Activated CD8-positive, alpha-beta memory T cell treated with anti-CD3 and anti-CD28 coated beads for 4 hours (primary cell): Measurements from ENCODE around the gene SNX2.
"Not testable (repeated sequence)": the region's sequence is repeated elsewhere in the genome, so short reads cannot be mapped to it uniquely, and the experiment has no call there.

Source experiments
- DNase-seq, 2 donors: peaks; one replicate each; pipeline ENCODE4 v3.0.0-alpha.2; 2020; ENCODE audit warnings: low read depth in 2 of 2

The SNX2 gene, protein sequence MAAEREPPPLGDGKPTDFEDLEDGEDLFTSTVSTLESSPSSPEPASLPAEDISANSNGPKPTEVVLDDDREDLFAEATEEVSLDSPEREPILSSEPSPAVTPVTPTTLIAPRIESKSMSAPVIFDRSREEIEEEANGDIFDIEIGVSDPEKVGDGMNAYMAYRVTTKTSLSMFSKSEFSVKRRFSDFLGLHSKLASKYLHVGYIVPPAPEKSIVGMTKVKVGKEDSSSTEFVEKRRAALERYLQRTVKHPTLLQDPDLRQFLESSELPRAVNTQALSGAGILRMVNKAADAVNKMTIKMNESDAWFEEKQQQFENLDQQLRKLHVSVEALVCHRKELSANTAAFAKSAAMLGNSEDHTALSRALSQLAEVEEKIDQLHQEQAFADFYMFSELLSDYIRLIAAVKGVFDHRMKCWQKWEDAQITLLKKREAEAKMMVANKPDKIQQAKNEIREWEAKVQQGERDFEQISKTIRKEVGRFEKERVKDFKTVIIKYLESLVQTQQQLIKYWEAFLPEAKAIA

DNA sequence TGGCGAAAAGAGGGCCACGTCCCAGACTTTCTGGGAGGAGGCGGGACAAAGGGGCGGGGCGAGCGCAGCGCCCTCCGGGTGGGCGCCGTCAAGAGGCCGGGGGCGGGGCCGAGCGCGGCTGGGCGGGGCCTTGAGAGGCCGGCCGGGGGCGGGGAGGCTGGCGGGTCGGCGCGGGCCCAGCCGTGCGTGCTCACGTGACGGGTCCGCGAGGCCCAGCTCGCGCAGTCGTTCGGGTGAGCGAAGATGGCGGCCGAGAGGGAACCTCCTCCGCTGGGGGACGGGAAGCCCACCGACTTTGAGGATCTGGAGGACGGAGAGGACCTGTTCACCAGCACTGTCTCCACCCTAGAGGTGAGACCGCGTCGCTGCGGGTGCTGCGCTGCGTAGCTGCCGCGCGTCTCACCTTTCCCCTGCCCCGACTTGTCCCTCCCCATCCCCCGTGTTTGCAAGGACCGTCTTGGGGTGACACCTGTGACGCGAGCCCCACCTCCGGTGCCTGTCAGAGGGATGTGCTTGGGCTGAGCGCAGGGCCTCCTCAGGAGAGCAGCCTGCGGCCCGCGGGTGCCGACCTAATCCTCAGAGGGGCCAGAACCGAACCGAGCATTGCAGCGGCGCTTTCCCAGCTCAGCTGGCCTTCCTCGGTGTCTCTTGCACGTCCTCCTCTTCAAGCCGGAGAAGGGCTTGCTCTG is at the start of gene SNX2:
SNX2 (plus strand) TSS at position 220 of the 689 bp plus-strand sequence; CDS start at position 244, 24 bp downstream.
- DNase-seq = peak; percentile 77 to 79

DNA sequence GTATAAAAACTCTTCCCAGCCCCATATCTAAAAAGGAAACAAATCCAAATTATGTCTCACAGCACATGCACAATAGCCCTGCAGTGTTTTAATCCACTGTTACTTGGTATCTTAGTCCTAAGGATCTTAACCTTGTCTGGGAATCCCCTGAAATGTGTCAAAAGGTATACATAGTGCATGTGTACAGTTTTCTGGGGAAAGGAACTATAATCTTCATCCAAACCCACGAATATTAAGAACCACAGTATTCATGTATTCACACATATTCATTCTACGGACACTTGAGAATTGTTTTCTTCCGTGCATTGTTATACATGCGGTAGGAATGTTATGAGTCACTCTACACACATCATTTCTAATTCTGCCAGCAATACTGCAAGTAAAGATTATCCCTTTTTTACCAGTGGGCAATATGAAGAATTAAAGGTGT is 47.8 kb upstream of the SNX2 start:
- no peak for DNase-seq

GRCh38 chr5:122730037-122730436 is 44.8 kb upstream of the SNX2 start:
- DNase-seq = no peak

DNA sequence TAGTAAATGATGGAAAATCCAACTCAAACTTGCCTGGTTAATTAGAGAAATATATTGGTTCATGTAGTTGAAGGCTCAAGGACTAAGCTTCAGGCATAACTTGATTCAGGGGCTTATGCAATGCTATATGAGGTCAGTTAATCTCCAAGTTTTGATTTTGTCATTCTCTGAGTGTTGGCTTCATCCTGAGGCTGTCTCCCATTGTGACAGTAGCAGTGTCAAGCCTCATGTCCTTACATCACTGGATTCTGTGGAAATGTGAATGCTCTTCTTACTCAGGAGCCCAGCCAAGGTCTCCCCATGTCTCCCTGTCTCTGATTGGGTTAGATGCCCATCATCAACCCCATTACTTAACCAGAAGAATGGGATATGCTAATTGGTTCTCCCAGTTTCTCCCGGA is 44.4 kb upstream of the SNX2 start:
- no peak for DNase-seq

- DNase-seq = no peak
Observed at GRCh38 chr5:122736086-122736845, 38.6 kb upstream of the SNX2 start.

DNA sequence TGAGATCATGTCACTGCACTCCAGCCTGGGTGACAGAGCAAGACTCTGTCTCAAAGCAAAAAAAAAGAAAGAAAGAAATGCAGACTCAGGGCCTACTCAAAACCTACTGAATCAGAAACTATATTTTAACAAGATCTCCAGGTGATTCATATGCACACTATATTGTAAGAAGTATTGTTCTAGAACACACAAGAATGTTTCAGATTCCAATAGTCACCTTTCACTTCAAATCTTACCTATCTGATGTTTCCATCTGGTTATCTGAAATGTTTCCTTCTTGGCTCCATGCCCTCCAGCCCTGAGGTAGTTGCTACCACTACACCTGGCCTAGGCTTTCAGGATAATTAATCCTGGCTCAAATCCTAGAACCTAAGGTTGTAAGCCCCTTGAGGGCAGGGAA is 36.8 kb upstream of the SNX2 start:
- DNase-seq = no peak

DNA sequence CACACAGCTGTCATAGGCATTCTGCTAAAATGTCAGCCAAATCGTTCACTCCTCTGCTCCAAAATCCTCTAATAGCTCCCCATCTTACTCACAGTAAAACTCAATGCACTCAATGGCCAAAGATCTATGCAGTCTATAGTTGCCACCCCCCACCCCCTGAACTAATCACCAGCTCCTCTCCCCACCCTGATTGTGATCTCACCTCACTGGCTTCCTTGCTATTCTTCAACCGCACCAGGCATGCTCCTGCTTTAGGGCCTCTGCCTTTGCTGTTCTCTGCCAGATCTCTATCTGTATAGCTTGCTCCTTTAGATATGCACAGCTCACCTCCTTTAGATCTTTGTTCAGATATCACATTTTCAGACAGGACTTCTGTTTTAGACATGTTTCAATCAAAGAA is 33.2 kb upstream of the SNX2 start:
- no peak for DNase-seq

DNA sequence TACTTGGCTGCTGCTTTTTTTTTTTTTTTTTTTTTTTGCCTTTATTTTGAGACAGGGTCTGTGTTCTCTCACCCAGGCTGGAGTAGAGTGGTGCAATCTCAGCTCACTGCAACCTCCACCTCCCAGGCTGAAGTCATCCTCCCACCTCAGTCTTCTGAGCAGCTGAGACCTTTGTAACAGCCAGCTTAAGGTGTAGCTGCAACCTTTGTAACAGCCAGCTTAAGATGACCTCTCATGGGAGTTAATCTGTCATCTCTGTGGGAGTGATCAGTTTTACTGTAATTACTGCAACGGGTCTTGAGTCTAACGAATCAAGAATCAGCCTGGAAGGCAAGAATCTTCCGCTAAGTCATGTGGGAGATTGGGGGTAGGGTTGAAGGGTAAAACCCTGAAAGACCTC is 31.6 kb upstream of the SNX2 start:
- no peak for DNase-seq

GRCh38 chr5:122745597-122745996 is 29.3 kb upstream of the SNX2 start:
- DNase-seq = no peak

GRCh38 chr5:122749886-122750285 is 25.0 kb upstream of the SNX2 start:
- no peak for DNase-seq

DNA sequence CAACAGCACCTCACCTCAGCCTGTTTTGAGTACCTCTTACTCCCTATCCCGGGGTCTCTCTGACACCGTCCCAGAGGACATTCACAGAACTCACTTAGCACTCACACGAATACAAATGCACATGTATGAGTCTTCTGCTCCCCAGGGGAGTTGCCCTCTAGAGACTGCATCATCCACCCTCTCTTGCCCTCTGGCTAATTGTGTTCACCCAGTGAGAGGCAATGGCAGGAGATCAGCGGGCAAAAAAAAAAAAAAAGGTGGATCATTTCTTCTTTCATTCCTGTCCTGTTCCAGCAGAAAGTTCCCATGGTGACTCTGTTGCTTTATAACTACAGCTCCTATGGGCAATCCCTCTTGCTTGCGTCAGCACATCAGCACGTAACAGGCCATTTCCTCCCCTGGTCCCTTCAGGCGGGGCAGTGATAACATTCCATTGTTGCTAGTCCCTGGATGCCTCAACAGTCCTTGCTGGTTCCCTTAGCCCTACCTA is 23.5 kb upstream of the SNX2 start:
- DNase-seq = no peak

- DNase-seq = no peak
Observed at GRCh38 chr5:122753500-122753899, 21.4 kb upstream of the SNX2 start.

DNA sequence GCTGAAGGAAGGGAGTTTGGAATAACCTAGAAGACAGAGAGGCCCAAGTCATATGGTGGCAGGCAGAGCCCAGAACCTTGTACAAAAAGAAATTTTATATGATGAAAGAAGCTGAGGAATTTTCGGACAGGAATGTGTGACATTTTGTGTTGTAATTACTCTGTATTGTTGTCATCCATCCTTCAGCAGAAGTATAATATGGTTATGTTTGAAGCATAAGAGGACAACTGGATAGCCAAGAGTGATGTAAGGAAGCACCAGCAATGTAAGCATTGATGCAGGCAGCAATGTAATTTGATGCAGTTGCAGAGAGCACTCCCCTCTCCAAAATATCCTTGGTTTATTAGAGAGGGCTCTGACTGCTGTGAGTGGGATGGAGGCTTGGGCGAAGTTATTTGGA is 19.1 kb upstream of the SNX2 start:
- DNase-seq = no peak

GRCh38 chr5:122756264-122756911 is 18.5 kb upstream of the SNX2 start:
- DNase-seq = no peak

GRCh38 chr5:122757285-122757684 is 17.6 kb upstream of the SNX2 start:
- DNase-seq = no peak

DNA sequence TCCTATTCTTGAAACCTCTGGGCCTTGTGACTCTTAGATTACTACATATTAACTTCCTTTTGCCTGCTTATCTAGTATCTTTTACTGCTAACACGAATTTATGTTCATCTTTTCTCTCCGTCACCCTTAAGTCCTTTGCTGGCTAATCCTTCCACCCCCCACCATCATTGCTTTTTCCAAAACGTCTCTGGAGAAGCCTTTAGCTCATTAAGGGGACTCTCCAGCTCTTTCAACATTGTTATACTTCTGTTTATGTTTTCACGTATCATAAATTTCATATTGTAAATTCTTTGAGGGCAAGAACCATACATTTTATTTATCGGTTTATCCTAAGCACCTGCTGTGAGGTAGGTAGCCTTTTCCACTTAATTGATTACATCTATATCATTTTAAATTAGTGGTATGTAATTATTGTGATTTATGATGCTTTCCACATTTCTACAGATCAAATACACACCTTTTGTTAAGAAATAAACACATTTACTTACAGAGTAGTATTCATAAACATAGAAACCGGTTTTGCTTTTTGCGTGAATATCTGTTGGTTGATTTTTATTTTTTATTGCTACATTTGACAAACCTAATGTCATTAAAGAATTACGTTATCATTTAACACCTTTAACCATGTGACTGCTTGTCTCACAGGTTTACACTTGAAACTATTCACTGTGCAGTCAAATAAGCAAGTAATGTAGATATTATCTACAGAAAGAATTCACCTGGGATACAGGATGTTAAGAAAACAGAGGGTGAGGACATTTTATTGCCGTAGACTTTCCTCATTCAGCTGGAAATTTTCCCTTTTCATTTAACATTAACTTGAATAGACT is 15.4 kb upstream of the SNX2 start:
- no peak for DNase-seq

DNA sequence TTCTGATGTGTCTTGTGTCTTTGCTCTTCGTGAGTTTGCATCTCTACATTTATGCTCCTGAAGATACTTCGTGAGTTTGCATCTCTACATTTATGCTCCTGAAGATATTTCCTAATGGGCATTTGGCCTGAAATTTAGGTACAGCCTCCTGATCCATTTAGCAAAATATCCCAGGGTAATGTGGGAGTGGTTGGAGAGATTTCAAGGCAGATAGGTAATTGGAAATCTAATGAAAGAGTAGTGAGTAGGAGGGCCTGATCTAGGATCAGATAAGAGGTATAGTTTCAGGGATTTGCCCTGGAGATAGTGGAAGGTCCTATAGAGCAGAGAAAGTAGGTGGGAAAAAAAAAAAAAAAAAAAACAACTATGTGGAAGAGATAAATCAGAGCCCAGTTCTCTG is 14.6 kb upstream of the SNX2 start:
- no peak for DNase-seq

DNA sequence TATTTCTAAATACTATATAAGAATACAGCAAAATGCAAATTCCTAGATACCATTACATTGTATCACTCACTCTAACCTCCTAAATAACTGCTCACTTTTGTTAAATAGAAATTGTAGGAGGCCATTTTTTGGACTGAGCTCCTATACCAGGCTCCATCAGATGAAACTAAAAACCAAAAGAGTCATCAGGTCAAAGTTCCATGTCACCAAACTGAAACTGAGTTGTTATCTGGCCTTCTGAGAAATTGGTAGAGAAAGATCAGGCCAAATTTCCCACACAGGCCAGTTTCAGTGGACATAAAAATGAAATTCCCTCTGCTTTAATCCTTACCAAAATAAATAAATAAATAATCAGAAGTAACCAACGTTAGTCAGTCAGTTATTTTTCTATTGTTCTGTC is 13.8 kb upstream of the SNX2 start:
- DNase-seq = no peak

GRCh38 chr5:122761896-122762295 is 13.0 kb upstream of the SNX2 start:
- not testable (repeated sequence) for DNase-seq

DNA sequence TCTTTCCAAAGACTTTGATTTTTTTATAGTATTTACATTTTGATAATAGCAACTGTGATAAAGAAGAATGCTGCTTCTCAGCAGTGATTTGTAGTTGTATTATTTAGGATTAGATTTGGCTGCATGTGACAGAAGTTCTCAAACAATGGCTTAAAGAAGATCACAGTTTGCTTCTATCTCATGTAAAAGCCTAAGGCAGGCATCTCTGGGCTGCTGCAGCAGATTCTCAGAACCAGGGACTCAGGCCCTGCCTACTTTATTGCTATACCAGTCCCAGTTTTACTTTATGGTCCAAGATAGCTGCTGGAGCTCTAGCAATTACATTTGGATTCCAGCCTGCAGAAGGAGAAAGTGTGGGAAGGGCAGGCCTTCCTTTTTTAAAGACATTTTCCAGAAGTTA is 8.8 kb upstream of the SNX2 start:
- no peak for DNase-seq

- DNase-seq = no peak
Observed at GRCh38 chr5:122770477-122770876, 4.4 kb upstream of the SNX2 start.
